NCI-H460 (cell line): ENCODE measurements around the gene PHRF1. TPM values are rescaled to one million over a fixed set of nuclear protein-coding genes. Genes with fewer than 3 reads are reported as not detected.

Experiments used
- DNase-seq: peaks from one replicate; pipeline ENCODE4 v3.0.0-alpha.2; 2016; ENCODE audit warnings: low read depth; ENCODE audit errors: extremely low read depth
- total RNA-seq: library from RNA; depleted of rRNA; stranded (reverse); fragments of >200 nt; shearing (Covaris generic); gene quantifications from 2 replicates; pipeline ENCODE4 v1.2.3, GENCODE V29; 2014

PHRF1 gene
- total RNA-seq, 1 experiment from 2014 or later: 9.8 TPM

- DNase-seq: no peak
Measured at GRCh38 chr11:625636-626268, 49.5 kb downstream of the PHRF1 start.

- DNase-seq: no peak
Measured at GRCh38 chr11:626475-627307, 50.4 kb downstream of the PHRF1 start, which contains the start of gene SCT. Gene SCT, minus strand, starts transcription at chr11:627181. Its CDS starts 38 bp downstream, at chr11:627143.

GRCh38 chr11:627308-627576 lies 51.0 kb downstream of the PHRF1 start:
- no peak for DNase-seq

- no peak for DNase-seq
Measured at GRCh38 chr11:628056-628455, 51.8 kb downstream of the PHRF1 start.

GRCh38 chr11:629237-629583 lies 52.9 kb downstream of the PHRF1 start:
- no peak for DNase-seq

GRCh38 chr11:630871-631270 lies 54.6 kb downstream of the PHRF1 start:
- DNase-seq: no peak

GRCh38 chr11:635945-636510 lies 59.8 kb downstream of the PHRF1 start:
- no peak for DNase-seq

- no peak for DNase-seq
Measured at GRCh38 chr11:636511-637332, 60.5 kb downstream of the PHRF1 start, which contains the start of gene DRD4. Gene DRD4, plus strand, starts transcription at chr11:637269. Its CDS starts 36 bp downstream, at chr11:637305.

- no peak for DNase-seq
Measured at GRCh38 chr11:637333-637592, 61.0 kb downstream of the PHRF1 start.

- DNase-seq: no peak
Measured at GRCh38 chr11:637593-638521, 61.6 kb downstream of the PHRF1 start.

GRCh38 chr11:638631-639331 lies 62.5 kb downstream of the PHRF1 start:
- DNase-seq: no peak

GRCh38 chr11:639332-639955 lies 63.2 kb downstream of the PHRF1 start:
- DNase-seq: no peak

GRCh38 chr11:640021-640706 lies 63.9 kb downstream of the PHRF1 start:
- no peak for DNase-seq

- no peak for DNase-seq
Measured at GRCh38 chr11:641806-642370, 65.6 kb downstream of the PHRF1 start.

- no peak for DNase-seq
Measured at GRCh38 chr11:643366-643765, 67.1 kb downstream of the PHRF1 start.

- no peak for DNase-seq
Measured at GRCh38 chr11:643849-644738, 67.8 kb downstream of the PHRF1 start.

- DNase-seq: no peak
Measured at GRCh38 chr11:645536-645935, 69.3 kb downstream of the PHRF1 start.
